GM13976 (cell line): Measurements from ENCODE around the gene GPR18.

Experiments
- DNase-seq: peaks from one replicate; pipeline ENCODE4 v3.0.0; 2012; ENCODE audit warnings: low spot score
- in situ Hi-C: fragments of 300-500 bp; cut with MboI; formaldehyde crosslinking; loops from one replicate; pipeline ENCODE4 v1.12.0; 2022; ENCODE audit warnings: low sequenced_read_pairs, mixed read lengths, inconsistent platforms; ENCODE audit not compliant: unreplicated experiment
- TF ChIP-seq, protein P1 (sequence below): IDR thresholded peaks from 2 replicates; pipeline ENCODE4 v1.5.1; 2012; ENCODE audit warnings: borderline replicate concordance, mild to moderate bottlenecking; ENCODE audit not compliant: insufficient read depth; ENCODE audit errors: extremely low read depth, missing control alignments, control extremely low read depth

Gene GPR18

GRCh38 chr13:99287551-99287950, 29.4 kb upstream of the GPR18 start:
- TF ChIP-seq, protein P1, sequence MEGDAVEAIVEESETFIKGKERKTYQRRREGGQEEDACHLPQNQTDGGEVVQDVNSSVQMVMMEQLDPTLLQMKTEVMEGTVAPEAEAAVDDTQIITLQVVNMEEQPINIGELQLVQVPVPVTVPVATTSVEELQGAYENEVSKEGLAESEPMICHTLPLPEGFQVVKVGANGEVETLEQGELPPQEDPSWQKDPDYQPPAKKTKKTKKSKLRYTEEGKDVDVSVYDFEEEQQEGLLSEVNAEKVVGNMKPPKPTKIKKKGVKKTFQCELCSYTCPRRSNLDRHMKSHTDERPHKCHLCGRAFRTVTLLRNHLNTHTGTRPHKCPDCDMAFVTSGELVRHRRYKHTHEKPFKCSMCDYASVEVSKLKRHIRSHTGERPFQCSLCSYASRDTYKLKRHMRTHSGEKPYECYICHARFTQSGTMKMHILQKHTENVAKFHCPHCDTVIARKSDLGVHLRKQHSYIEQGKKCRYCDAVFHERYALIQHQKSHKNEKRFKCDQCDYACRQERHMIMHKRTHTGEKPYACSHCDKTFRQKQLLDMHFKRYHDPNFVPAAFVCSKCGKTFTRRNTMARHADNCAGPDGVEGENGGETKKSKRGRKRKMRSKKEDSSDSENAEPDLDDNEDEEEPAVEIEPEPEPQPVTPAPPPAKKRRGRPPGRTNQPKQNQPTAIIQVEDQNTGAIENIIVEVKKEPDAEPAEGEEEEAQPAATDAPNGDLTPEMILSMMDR: no peak
- in situ Hi-C loops: no loop called here

GRCh38 chr13:99285432-99286182, 27.4 kb upstream of the GPR18 start:
- no peak for DNase-seq
- TF ChIP-seq, protein P1: no peak
- in situ Hi-C loops: no loop called here

More at GRCh38 chr13:99287551-99287950, 29.4 kb upstream of the GPR18 start:
- no peak for DNase-seq

GRCh38 chr13:99282264-99283231, 24.4 kb upstream of the GPR18 start:
- in situ Hi-C loops: no loop called here
- DNase-seq: peak; percentile 38

DNA sequence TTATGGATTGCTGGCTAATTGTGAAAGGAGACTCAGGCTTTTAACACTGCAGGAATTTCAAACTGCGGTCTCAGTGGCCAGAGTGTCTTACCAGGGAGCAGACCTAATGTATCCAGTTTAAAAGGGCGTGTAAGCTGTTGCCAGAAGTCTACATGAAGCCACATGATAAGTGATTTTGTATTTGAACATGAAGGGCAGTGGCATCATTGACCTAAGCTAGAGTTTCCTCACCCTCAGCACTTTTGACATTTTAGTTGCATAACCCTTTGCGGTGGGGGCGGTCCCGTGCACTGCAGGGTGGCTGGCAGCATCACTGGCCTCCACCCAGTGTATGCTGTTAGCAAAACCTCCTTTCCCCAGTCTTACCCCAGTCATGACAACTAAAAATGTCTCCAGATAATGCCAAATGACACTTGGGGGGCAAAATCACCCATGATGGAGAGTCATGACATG, 23.7 kb upstream of the GPR18 start:
- in situ Hi-C loops: no loop called here

More at GRCh38 chr13:99282264-99283231, 24.4 kb upstream of the GPR18 start:
- TF ChIP-seq, protein P1: no peak

GRCh38 chr13:99280166-99280565, 22.0 kb upstream of the GPR18 start:
- DNase-seq: no peak
- in situ Hi-C loops: no loop called here
- TF ChIP-seq, protein P1: no peak

More for the DNA sequence above, 23.7 kb upstream of the GPR18 start:
- TF ChIP-seq, protein P1: no peak
- no peak for DNase-seq

DNA sequence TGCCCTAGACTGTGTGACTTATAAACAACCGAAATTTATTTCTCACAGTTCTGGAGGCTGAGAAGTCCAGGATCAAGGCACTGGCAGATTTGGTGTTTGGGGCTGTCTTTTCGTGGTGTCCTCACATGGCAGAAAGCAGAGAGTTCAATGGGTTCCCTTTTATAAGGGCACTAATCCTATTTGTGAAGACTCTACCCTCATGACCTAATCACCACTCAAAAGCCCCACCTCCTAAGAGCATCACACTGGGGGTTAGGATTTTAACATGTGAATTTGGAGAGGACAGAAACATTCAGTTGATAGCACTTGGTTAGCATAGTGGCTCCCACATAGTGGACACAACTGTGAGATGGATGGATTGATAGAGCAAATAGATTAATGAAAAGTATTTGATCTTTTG, 21.5 kb upstream of the GPR18 start:
- TF ChIP-seq, protein P1: no peak

More for the DNA sequence above, 21.5 kb upstream of the GPR18 start:
- DNase-seq: no peak
- in situ Hi-C loops: no loop called here
